HepG2 (cell line): ENCODE measurements around the gene CGB3. TPM values are rescaled to one million over a fixed set of nuclear protein-coding genes. Genes with fewer than 3 reads are reported as not detected.
A peak's percentile ranks its signal among the peaks of the same experiment; 100 is the strongest.

Experiments
- ETV5 ChIP-seq: IDR thresholded peaks from 2 replicates; pipeline ENCODE4 v1.6.1; 2018; ENCODE audit warnings: missing biosample characterization, missing genetic modification reagents, inconsistent platforms, borderline replicate concordance
- FOSL2 ChIP-seq: sonication (generic); formaldehyde crosslinking; IDR thresholded peaks from 2 replicates; pipeline ENCODE4 v1.4.0; 2020; ENCODE audit warnings: missing genetic modification reagents
- KAT2B ChIP-seq: fragments of 150-350 bp; IDR thresholded peaks from 2 replicates; pipeline ENCODE4 v1.6.1; 2014; ENCODE audit warnings: low read depth, low read length, borderline replicate concordance
- NR2C2 ChIP-seq: sonication (generic); formaldehyde crosslinking; IDR thresholded peaks from 2 replicates; pipeline ENCODE4 v1.4.0; 2020; ENCODE audit warnings: missing genetic modification reagents, mild to moderate bottlenecking, moderate library complexity, borderline replicate concordance
- SKI ChIP-seq: fragments of 450-650 bp; IDR thresholded peaks from one replicate; pipeline ENCODE4 v1.6.1; 2018; ENCODE audit warnings: mild to moderate bottlenecking; ENCODE audit not compliant: partially characterized antibody
- ZNF570 ChIP-seq: sonication (generic); formaldehyde crosslinking; IDR thresholded peaks from 2 replicates; pipeline ENCODE4 v1.4.0; 2020; ENCODE audit warnings: mild to moderate bottlenecking, missing genetic modification reagents, borderline replicate concordance
- polyA plus RNA-seq, 8 experiments: library from polyadenylated mRNA; depleted of rRNA in 3 of 8; stranded (reverse) in 7 of 8; unstranded in 1 of 8; fragments of >200 nt; fragmentation: Illumina TruSeq in 4 of 8; extraction: Trizol in 4 of 8; gene quantifications; 2 replicates each; pipeline versions ENCODE4 v1.2.1 to v1.2.3, GENCODE V29; 2011 to 2016; ENCODE audit warnings: low read depth in 4 of 8, missing spikeins in 1 of 8, mixed read lengths in 1 of 8; ENCODE audit not compliant: insufficient read depth in 1 of 8
- total RNA-seq, 5 experiments: library from RNA; depleted of rRNA; stranded (reverse); fragments of >200 nt; fragmentation: Illumina TruSeq; extraction: Trizol; gene quantifications; 2 replicates each; pipeline ENCODE4 v1.2.3, GENCODE V29; 2016; ENCODE audit warnings: low read depth in 1 of 5
- TF ChIP-seq, protein P1 (sequence below): fragments of 450-650 bp; IDR thresholded peaks from 2 replicates; pipeline ENCODE4 v1.6.1; 2016
- TF ChIP-seq, protein P2 (sequence below): IDR thresholded peaks from 2 replicates; pipeline ENCODE4 v1.6.1; 2016; ENCODE audit warnings: mild to moderate bottlenecking, missing biosample characterization, missing genetic modification reagents
- TF ChIP-seq, protein P3 (sequence below): sonication (generic); formaldehyde crosslinking; IDR thresholded peaks from 2 replicates; pipeline ENCODE4 v1.5.1; 2020; ENCODE audit warnings: mild to moderate bottlenecking, missing genetic modification reagents, moderate library complexity

CGB3 gene
- total and polyA plus RNA-seq, 2 of the 13 experiments (the other 11 are each of a cell fraction or from before 2014, with no cell fraction given) = not detected

DNA sequence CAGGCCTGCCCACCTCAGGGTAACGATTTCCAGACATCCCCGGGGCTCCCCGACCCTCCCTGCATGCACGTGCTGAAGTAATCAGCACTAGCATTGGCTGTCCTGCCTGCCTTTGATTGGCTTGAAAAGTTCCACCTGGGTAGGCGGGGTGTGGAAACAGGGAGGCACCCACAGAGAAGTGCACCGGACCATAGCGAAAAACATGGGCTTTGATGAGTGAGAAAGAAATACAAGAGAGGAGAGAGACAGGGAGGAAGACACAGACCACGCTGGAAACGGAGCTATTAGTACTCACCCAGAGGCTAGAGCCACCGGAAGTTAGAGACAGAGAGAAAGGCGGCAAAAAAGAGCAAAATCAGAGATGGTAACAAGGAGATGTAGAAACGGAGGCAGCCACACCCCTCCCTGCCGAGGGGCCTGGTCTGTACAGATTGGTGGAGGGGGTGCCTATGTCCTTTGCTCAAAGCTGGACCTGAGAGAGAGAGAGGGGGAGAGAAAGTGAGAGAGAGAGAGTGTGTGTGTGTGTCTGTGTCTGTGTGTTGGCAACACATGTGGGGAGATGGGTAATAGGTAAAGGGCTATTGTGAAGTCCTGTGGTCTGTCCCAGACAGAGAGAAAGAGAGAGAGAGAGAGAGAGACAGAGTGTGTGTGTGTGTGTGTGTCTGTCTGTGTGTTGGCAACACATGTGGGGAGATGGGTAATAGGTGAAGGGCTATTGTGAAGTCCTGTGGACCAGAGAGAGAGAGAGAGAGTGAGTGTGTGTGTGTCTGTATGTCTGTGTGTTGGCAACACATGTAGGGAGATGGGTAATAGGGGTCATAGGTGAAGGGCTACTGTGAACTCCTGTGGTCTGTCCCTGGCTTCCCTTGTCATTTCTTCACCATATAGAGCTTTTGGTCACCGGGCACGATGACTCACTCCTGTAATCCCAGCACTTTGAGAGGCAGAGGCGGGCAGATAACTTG, 2.9 kb downstream of the CGB3 start (continued):
- TF ChIP-seq, protein P1, sequence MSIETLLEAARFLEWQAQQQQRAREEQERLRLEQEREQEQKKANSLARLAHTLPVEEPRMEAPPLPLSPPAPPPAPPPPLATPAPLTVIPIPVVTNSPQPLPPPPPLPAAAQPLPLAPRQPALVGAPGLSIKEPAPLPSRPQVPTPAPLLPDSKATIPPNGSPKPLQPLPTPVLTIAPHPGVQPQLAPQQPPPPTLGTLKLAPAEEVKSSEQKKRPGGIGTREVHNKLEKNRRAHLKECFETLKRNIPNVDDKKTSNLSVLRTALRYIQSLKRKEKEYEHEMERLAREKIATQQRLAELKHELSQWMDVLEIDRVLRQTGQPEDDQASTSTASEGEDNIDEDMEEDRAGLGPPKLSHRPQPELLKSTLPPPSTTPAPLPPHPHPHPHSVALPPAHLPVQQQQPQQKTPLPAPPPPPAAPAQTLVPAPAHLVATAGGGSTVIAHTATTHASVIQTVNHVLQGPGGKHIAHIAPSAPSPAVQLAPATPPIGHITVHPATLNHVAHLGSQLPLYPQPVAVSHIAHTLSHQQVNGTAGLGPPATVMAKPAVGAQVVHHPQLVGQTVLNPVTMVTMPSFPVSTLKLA = peak; percentile 10; the same call in 1 of the 2 replicates
- TF ChIP-seq, protein P2, sequence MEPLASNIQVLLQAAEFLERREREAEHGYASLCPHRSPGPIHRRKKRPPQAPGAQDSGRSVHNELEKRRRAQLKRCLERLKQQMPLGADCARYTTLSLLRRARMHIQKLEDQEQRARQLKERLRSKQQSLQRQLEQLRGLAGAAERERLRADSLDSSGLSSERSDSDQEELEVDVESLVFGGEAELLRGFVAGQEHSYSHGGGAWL (CRISPR knock-in tag) = no peak
- TF ChIP-seq SKI (peak; percentile 43), ETV5 (CRISPR knock-in tag) (no peak), ZNF570 (CRISPR knock-in tag) (no peak), NR2C2 (CRISPR knock-in tag) (0 out of 2 replicates have a peak, but pooled peaks have one; percentile 22), FOSL2 (CRISPR knock-in tag) (peak; percentile 64), KAT2B (no peak)
- TF ChIP-seq, protein P3, sequence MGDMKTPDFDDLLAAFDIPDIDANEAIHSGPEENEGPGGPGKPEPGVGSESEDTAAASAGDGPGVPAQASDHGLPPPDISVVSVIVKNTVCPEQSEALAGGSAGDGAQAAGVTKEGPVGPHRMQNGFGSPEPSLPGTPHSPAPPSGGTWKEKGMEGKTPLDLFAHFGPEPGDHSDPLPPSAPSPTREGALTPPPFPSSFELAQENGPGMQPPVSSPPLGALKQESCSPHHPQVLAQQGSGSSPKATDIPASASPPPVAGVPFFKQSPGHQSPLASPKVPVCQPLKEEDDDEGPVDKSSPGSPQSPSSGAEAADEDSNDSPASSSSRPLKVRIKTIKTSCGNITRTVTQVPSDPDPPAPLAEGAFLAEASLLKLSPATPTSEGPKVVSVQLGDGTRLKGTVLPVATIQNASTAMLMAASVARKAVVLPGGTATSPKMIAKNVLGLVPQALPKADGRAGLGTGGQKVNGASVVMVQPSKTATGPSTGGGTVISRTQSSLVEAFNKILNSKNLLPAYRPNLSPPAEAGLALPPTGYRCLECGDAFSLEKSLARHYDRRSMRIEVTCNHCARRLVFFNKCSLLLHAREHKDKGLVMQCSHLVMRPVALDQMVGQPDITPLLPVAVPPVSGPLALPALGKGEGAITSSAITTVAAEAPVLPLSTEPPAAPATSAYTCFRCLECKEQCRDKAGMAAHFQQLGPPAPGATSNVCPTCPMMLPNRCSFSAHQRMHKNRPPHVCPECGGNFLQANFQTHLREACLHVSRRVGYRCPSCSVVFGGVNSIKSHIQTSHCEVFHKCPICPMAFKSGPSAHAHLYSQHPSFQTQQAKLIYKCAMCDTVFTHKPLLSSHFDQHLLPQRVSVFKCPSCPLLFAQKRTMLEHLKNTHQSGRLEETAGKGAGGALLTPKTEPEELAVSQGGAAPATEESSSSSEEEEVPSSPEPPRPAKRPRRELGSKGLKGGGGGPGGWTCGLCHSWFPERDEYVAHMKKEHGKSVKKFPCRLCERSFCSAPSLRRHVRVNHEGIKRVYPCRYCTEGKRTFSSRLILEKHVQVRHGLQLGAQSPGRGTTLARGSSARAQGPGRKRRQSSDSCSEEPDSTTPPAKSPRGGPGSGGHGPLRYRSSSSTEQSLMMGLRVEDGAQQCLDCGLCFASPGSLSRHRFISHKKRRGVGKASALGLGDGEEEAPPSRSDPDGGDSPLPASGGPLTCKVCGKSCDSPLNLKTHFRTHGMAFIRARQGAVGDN = no peak
